GM21447 (cell line): ENCODE measurements around the gene CEP57L1.
"Not testable (repeated sequence)": the region's sequence is repeated elsewhere in the genome, so short reads cannot be mapped to it uniquely, and the experiment has no call there.

Source experiments
- ATAC-seq: cut with Tn5 transposase; IDR thresholded peaks from one replicate; pipeline ENCODE4 v1.9.1; 2021; ENCODE audit not compliant: unreplicated experiment

The CEP57L1 gene

DNA sequence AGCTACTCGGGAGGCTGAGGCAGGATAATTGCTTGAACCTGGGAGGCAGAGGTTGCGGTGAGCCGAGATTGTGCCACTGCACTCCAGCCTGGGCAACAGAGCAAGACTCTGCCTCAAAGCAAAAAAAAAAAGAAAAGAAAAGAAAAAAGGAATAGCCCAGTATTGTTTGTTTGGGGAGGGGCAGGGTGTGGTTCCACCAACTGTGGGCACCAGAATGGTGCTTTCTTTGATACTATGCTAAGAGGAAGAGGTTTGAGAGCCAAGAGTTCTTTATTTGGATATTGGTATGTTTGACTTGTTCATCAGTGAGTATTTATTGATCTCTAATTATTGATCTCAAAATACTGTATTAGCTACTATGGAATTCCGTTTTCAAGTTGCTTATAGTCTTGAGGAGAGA is 72.3 kb downstream of the CEP57L1 start:
- no peak for ATAC-seq

GRCh38 chr6:109170333-109170732 is 75.0 kb downstream of the CEP57L1 start:
- no peak for ATAC-seq

- no peak for ATAC-seq
Measured at GRCh38 chr6:109172101-109172746, 76.9 kb downstream of the CEP57L1 start.

DNA sequence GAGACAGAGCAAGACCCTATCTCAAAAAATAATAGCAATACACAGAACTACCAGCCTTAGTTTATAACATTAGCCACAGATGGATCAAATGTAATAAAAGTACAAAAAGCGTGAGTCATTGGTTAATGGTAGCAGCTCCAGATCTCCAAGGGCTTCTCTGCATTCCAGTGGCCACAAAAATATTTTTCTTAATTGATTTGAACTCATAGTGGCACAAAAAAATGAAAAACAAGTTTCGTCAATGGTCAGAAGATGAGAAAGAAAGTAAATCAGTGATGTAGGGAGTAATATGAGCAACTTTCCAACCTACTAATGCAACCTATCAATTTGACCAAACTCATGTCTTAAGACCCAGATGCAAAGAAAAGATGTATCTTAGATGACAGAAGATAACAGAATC is 79.6 kb downstream of the CEP57L1 start:
- ATAC-seq: no peak

- no peak for ATAC-seq
Measured at GRCh38 chr6:109178921-109179320, 83.6 kb downstream of the CEP57L1 start.

DNA sequence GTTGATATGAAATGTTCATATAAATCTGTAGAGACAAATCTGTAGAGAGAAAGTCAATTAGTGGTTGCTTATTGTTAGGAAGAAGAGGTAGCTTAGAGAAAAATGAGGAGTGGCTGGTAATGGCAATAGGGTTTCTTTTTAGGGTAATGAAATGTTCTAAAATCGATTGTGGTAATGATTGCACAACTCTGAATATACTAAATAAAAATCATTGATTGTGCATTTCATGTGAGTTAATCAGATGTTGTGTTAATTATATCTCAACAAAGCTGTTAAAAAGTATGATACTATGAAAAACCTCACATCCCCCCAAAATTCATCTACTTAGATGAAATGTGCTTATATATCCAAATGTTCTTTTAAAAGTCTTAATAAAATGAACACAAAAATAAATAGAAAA is 84.2 kb downstream of the CEP57L1 start:
- ATAC-seq: no peak

DNA sequence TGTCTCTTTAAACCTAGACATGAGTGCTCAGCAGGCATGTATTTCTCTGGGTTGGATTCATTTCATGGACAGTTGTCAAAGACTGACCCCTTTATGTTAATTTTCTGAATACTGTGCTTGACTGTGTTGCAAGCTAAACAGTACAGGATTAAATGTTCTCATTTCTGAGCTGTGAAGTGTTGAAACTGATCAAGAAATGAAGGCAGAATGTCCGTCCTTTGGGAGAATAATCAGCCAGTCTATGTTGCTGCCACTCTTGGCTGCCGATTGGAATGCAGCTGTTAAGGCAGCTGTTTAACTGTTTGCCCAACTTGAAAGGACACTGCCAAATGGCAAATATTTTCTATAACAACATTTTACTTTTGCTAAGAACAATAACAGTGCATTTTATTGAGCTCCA is 87.3 kb downstream of the CEP57L1 start:
- ATAC-seq: no peak

- ATAC-seq: no peak
Measured at GRCh38 chr6:109183109-109183650, 87.9 kb downstream of the CEP57L1 start.

DNA sequence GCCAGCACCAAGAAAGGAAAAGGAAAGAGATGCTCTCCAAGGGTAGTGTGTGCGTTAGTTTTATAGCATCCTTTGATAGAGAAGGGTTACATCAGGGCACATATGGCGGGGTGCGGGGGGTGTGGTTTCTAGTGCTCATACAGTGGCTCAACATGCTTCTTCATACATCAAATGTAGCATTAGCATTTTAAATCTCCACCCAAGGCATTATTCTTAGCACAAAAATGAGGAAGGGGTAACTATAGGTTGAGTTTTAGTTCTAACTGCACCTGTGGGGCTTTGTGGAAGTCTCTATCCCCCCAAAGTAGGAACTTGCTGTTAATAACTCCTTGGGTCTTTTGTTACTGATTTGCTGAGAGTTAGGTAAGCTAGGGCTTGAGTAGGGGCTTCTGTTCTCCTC is 89.3 kb downstream of the CEP57L1 start:
- ATAC-seq: no peak

GRCh38 chr6:109186012-109186411 is 90.7 kb downstream of the CEP57L1 start:
- ATAC-seq: no peak

- no peak for ATAC-seq
Measured at GRCh38 chr6:109187399-109188114, 92.2 kb downstream of the CEP57L1 start.

DNA sequence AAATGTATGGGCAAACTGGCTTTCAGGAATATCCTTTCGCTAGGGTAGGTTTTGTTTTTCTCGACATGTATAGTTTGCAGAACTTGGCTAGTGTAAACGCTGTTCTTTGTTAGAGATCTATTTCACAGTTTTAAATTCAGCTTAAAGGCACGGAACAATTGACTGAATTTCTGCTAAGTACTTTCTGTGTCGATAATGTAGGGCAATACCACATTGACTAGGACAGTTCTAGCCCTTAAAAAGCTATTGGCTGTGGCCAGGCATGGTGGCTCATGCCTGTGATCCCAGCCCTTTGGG is 92.8 kb downstream of the CEP57L1 start:
- no peak for ATAC-seq

DNA sequence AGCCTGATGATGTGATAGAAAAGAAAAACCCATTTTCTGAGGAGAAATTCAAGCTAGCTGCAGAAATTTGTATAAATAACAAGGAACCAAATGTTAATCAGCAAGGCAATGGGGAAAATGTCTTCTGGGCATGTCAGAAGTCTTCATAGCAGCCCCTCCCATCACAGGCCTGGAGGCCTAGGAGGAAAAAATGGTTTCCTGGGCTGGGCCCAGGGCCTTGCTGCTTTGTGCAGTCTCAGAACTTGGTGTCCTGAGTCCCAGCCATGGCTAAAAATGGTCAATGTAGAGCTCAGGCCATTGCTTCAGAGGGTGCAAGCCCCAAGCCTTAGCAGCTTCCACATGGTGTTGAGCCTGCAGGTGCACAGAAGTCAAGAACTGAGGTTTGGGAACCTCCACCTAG is 96.1 kb downstream of the CEP57L1 start:
- ATAC-seq: not testable (repeated sequence)

DNA sequence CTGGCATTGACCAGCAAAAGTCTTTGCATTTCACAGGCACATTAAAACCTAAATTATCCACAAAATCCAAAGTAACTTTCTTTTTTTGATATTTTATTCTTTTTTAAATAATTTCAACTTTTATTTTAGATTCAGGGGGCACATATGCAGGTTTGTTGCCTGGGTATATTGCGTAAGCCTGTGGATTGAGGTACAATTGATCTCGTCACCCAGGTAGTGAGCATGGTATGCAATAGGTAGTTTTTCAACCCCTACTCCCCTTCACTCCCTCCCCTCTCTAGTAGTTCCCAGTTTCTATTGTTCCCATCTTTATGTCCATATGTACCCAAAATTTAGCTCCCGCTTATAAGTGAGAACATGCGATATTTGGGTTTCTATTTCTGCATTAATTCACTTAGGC is 97.6 kb downstream of the CEP57L1 start:
- ATAC-seq: no peak

DNA sequence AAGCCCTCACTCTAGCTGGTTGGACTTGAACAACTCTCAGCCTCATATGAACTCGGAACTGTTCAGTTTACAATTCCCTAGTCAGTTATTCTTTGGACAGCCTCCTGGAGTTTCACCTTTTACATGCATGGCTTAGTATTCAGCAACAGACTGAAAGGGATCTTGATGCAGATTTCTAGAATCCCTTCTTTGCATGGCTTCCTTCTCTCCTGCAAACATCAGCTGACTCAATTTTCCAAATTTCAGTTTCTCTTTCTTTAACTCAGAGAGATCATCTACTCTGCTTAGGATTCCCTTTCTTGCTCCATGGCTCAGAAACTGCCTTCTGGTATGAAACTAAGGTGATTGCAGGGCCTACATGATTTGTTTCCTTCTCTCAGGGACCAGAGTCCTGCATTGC is 99.6 kb downstream of the CEP57L1 start:
- ATAC-seq: no peak

DNA sequence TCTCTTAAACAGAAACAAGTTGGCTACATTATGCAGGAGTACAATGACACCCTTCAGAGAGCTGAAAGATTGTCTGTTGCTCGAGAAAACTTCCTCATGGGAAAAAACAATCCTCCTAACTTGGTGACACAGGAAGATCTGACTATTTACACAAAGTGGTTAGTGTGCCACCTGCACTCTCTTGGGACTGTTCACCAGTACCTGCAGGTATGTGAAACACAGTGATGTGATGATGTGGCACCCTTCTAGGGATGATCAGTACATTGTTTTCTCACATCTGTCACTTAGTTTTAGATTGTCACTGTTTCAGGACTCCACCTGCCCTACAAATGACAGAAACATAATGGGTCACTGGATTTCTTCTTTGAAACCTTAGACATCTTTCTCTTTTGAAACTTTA is 101.8 kb downstream of the CEP57L1 start:
- no peak for ATAC-seq

DNA sequence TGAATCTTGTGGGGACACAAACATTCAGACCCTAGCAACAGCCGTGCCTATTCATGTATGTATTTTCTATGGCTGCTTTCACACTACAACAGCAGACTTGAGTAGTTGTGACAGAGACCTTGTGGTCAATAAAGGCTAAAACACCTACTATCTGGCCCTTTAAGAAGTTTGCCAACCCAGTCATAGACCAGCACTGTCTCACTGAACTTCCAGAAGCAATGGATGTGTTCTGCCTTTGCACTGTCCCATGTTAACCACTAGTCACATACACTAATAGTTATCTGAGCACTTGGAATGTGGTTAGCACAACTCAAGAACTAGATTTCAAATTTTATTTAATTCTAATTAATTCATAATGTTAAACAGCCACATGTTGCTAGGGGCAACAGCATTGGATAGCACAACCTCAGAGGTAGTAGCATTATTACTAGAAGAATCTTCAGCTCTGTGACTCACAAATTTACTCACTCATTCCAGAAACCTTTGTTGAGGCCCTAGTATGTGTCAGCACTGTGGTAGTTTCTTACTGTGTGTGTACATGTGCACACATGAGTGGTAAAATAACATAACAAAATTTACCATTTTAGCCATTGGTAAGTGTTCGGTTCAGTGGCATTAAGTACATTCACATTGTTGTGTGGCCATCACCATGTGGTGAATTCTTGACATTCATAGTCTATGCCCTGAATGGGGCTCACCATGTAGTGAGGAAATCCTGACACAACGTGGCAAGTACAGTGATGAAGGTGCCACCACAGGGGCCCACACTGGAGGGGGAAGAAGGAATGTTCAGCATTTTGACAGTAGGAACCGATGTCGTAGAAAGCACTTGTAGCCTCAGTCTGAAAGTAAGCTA is 107.3 kb downstream of the CEP57L1 start:
- no peak for ATAC-seq

DNA sequence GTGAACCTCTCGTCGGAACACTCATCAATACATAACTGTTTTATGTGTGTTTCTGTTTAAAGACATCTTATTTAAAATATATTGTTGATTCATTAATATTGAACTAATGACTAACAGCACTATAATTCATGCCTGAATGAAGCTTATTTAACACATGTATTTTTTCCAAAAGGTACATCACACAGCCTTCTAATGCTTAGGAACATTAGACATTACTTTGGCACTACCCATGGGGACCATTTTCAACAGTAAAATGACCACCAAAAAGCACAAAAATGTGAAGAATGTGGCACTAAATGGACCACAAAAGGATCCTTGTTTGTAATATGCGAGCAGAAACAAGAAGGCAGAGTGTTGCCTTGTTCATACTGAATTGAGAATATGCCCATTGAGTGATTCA is 109.2 kb downstream of the CEP57L1 start:
- no peak for ATAC-seq

GRCh38 chr6:109212683-109213082 is 117.4 kb downstream of the CEP57L1 start:
- ATAC-seq: no peak
